ENCODE measurements around the gene ARFGAP2. TPM values are rescaled to one million over a fixed set of nuclear protein-coding genes. Genes with fewer than 3 reads are reported as not detected.

Gene ARFGAP2
- total and polyA plus RNA-seq, 2 of the 8 experiments (the other 6 are each of a cell fraction or from before 2014, with no cell fraction given) = 50.2 to 64.0 TPM

GRCh38 chr11:47121731-47122130 is 54.9 kb downstream of the ARFGAP2 start:
- Histone ChIP-seq H3K9ac (replicated peaks in 1 of 4; ENCODE audit: extremely low read depth in 1 of 4, low read depth in 3 of 4, low read length in 3 of 4) (no peak overlapping the region), H3K4me1 (replicated peaks in 1 of 4; ENCODE audit: control insufficient read depth in 3 of 4, insufficient read depth in 4 of 4, low read length in 3 of 4) (no peaks in the 10 kb centered on the region; a peak in 1 of 7 replicates), H4K91ac (replicated peaks; ENCODE audit: insufficient read length, low read length) (no peak overlapping the region), H2AK5ac (ENCODE audit: low read depth, low read length) (no peak overlapping the region), H2AFZ (ENCODE audit: low read length) (no peak overlapping the region), H2BK5ac (ENCODE audit: low read depth, low read length) (no peak overlapping the region), H2BK120ac (replicated peaks; ENCODE audit: low read depth, low read length) (no peak overlapping the region), H3K18ac (ENCODE audit: extremely low read depth, low read length) (no peak overlapping the region), H3K9me3 (ENCODE audit: insufficient read depth in 2 of 2, low read depth in 1 of 2, low read length in 1 of 2) (peaks cover 0 to 2% of the 10 kb centered on the region in 2 experiments; a peak in 1 of 4 replicates), H3K4me2 (ENCODE audit: insufficient read depth in 1 of 2, low read depth in 2 of 2, low read length in 2 of 2) (no peak overlapping the region), H3K56ac (replicated peaks; ENCODE audit: insufficient read length, low read depth, low read length) (no peak overlapping the region), H3K23me2 (ENCODE audit: low read depth, low read length) (no peaks in the 10 kb centered on the region), H4K20me1 (replicated peaks in 1 of 2; ENCODE audit: control insufficient read depth in 1 of 2, insufficient read depth in 2 of 2, low read length in 2 of 2) (no peaks in the 10 kb centered on the region), H3K4ac (replicated peaks; ENCODE audit: insufficient read length, low read depth, low read length) (no peak overlapping the region), H4K8ac (ENCODE audit: extremely low read depth, insufficient read depth, low read length) (no peak overlapping the region), H2BK15ac (ENCODE audit: low read length) (no peak overlapping the region), H3K36me3 (ENCODE audit: control insufficient read depth in 2 of 4, insufficient read depth in 4 of 4, low read length in 3 of 4) (no peaks in the 10 kb centered on the region), H3K23ac (ENCODE audit: insufficient read length) (no peak overlapping the region), H2BK12ac (ENCODE audit: low read depth, low read length) (no peak overlapping the region), H3K4me3 (ENCODE audit: extremely low read depth in 1 of 4, insufficient read depth in 2 of 4, low read depth in 3 of 4, low read length in 4 of 4) (no peak overlapping the region), H3K79me2 (ENCODE audit: control insufficient read depth in 1 of 2, insufficient read depth in 2 of 2, low read length in 2 of 2) (no peaks in the 10 kb centered on the region), H3K79me1 (ENCODE audit: low read depth, low read length) (no peaks in the 10 kb centered on the region), H3K14ac (ENCODE audit: insufficient read length) (no peak overlapping the region), H3K27ac (ENCODE audit: low read depth, low read length) (no peak overlapping the region), H3K27me3 (replicated peaks in 1 of 4; ENCODE audit: control insufficient read depth in 3 of 4, extremely low read depth in 1 of 4, insufficient read depth in 3 of 4, low read length in 3 of 4) (no peaks in the 10 kb centered on the region), H4K5ac (ENCODE audit: insufficient read length, low read depth, low read length) (no peak overlapping the region), H2BK20ac (ENCODE audit: low read length) (no peak overlapping the region)
- 74% methylated on average over 2 of the region's 2 CpGs; no CpG with 5 or more reads in 1 of the 2 experiments for WGBS, 2 experiments (ENCODE audit: extremely low coverage in 1 of 2, insufficient coverage in 1 of 2, insufficient read length in 1 of 2, insufficient replicate concordance in 2 of 2, low coverage in 1 of 2, low lambda C conversion rate in 2 of 2, missing lambda C conversion rate in 1 of 2)
- DNase-seq (ENCODE audit: low read depth in 1 of 2, low spot score in 2 of 2) (no peak), FAIRE-seq (no peak)
- ChIA-PET CTCF (ENCODE audit: partially characterized antibody) (interaction anchor here (0.6 to 1.9 kb wide), 3 partner anchors 17 to 878 kb away, joined by 3 to 9 read pairs (median 6); no protein-coding TSS in a partner anchor), POLR2A (ENCODE audit: partially characterized antibody) (interaction anchor here (1.0 to 1.2 kb wide), 2 partner anchors 13 to 55 kb away, joined by 3 read pairs; no protein-coding TSS in a partner anchor)
- TF ChIP-seq RXRA (IDR thresholded peaks at IDR 0.05; ENCODE audit: insufficient read depth, low read depth, low read length) = no peak
- no peak for TF ChIP-seq BACH1 (IDR thresholded peaks at IDR 0.05; ENCODE audit: low read length)
- no peak for TF ChIP-seq SIRT6 (IDR thresholded peaks at IDR 0.05; ENCODE audit: low read length)
- no peak for TF ChIP-seq CHD1 (IDR thresholded peaks at IDR 0.05; ENCODE audit: low read depth, low read length)
- no peak for TF ChIP-seq ATF2 (IDR thresholded peaks at IDR 0.05; ENCODE audit: low read length)
- TF ChIP-seq KDM4A (IDR thresholded peaks at IDR 0.05; ENCODE audit: low read depth, low read length, severe bottlenecking) = no peak
- TF ChIP-seq POLR2A (IDR thresholded peaks at IDR 0.05; ENCODE audit: control extremely low read depth in 1 of 2, low read depth in 2 of 2, low read length in 2 of 2) = no peak
- TF ChIP-seq SRF (IDR thresholded peaks at IDR 0.05; ENCODE audit: low read depth, low read length) = no peak
- TF ChIP-seq JUN (IDR thresholded peaks at IDR 0.05; ENCODE audit: low read depth, low read length) = no peak
- TF ChIP-seq TEAD4 (IDR thresholded peaks at IDR 0.05; ENCODE audit: low read depth, low read length) = no peak
- no peak for TF ChIP-seq RBBP5 (IDR thresholded peaks at IDR 0.05; ENCODE audit: borderline replicate concordance, low read depth, low read length)
- no peak for TF ChIP-seq EZH2 (IDR thresholded peaks at IDR 0.05; ENCODE audit: low read depth, low read length, severe bottlenecking)
- no peak for TF ChIP-seq MAX (IDR thresholded peaks at IDR 0.05)
